ENCODE data around the gene TFF3.

TFF3 gene

GRCh38 chr21:42272109-42272962 lies 42.9 kb downstream of the TFF3 start:
- TF ChIP-seq REST (IDR thresholded peaks at IDR 0.05; ENCODE audit: insufficient read depth in 1 of 2, low read depth in 2 of 2, low read length in 2 of 2) (no peak), POLR2AphosphoS5 (IDR thresholded peaks at IDR 0.05; ENCODE audit: low read depth, low read length) (no peak), SIN3A (IDR thresholded peaks at IDR 0.05; ENCODE audit: borderline replicate concordance, insufficient read depth, low read length) (no peak), TAF1 (IDR thresholded peaks at IDR 0.05; ENCODE audit: borderline replicate concordance, insufficient read depth, low read length) (no peak), FOXP2 (optimal IDR thresholded peaks at IDR 0.05; ENCODE audit: borderline replicate concordance, extremely low read depth, extremely low read length, insufficient read depth) (no peak)

GRCh38 chr21:42271065-42271464 lies 44.1 kb downstream of the TFF3 start:
- TF ChIP-seq POLR2AphosphoS5 (IDR thresholded peaks at IDR 0.05; ENCODE audit: low read depth, low read length) (no peak), REST (IDR thresholded peaks at IDR 0.05; ENCODE audit: insufficient read depth in 1 of 2, low read depth in 2 of 2, low read length in 2 of 2) (no peak), TAF1 (IDR thresholded peaks at IDR 0.05; ENCODE audit: borderline replicate concordance, insufficient read depth, low read length) (no peak), SIN3A (IDR thresholded peaks at IDR 0.05; ENCODE audit: borderline replicate concordance, insufficient read depth, low read length) (no peak), FOXP2 (optimal IDR thresholded peaks at IDR 0.05; ENCODE audit: borderline replicate concordance, extremely low read depth, extremely low read length, insufficient read depth) (no peak)

- TF ChIP-seq FOXP2 (optimal IDR thresholded peaks at IDR 0.05; ENCODE audit: borderline replicate concordance, extremely low read depth, extremely low read length, insufficient read depth) (no peak), TAF1 (IDR thresholded peaks at IDR 0.05; ENCODE audit: borderline replicate concordance, insufficient read depth, low read length) (no peak), REST (IDR thresholded peaks at IDR 0.05; ENCODE audit: insufficient read depth in 1 of 2, low read depth in 2 of 2, low read length in 2 of 2) (no peak), POLR2AphosphoS5 (IDR thresholded peaks at IDR 0.05; ENCODE audit: low read depth, low read length) (no peak), SIN3A (IDR thresholded peaks at IDR 0.05; ENCODE audit: borderline replicate concordance, insufficient read depth, low read length) (no peak)
Observed at GRCh38 chr21:42269386-42269785, 45.8 kb downstream of the TFF3 start.

- TF ChIP-seq REST (IDR thresholded peaks at IDR 0.05; ENCODE audit: insufficient read depth in 1 of 2, low read depth in 2 of 2, low read length in 2 of 2) (no peak), POLR2AphosphoS5 (IDR thresholded peaks at IDR 0.05; ENCODE audit: low read depth, low read length) (no peak), FOXP2 (optimal IDR thresholded peaks at IDR 0.05; ENCODE audit: borderline replicate concordance, extremely low read depth, extremely low read length, insufficient read depth) (no peak), TAF1 (IDR thresholded peaks at IDR 0.05; ENCODE audit: borderline replicate concordance, insufficient read depth, low read length) (no peak), SIN3A (IDR thresholded peaks at IDR 0.05; ENCODE audit: borderline replicate concordance, insufficient read depth, low read length) (no peak)
Observed at GRCh38 chr21:42266971-42267556, 48.1 kb downstream of the TFF3 start.

Data from PFSK-1 (cell line).